Caco-2 (cell line): Measurements from ENCODE around the gene ABL1. TPM values are rescaled to one million over a fixed set of nuclear protein-coding genes. Genes with fewer than 3 reads are reported as not detected.

ENCODE experiments used
- BruUV-seq: library from RNA; stranded (reverse); fragments of 400-500 nt; replicated peaks from 2 replicates; lab custom pipeline; 2021; lab: Mats Ljungman, UMichigan
- CTCF ChIA-PET: fragments of 300-600 bp; sonication (Branson Sonifier 250); formaldehyde crosslinking; loops from one replicate; lab custom pipeline; 2022; ENCODE audit warnings: antibody characterized with exemption; lab: Charles Lee
- POLR2A ChIA-PET: fragments of 300-600 bp; sonication (Branson Sonifier 250); formaldehyde crosslinking; loops from one replicate; lab custom pipeline; 2022; ENCODE audit warnings: antibody characterized with exemption; lab: Charles Lee
- DNase-seq, 2 experiments: peaks; one replicate each; pipeline versions ENCODE4 v3.0.0 to v3.0.0-alpha.2; 2020 to 2022
- H3K27me3 ChIP-seq: replicated peaks from 2 replicates; pipeline ENCODE4 v1.6.0; 2011; ENCODE audit warnings: low read length; ENCODE audit not compliant: control insufficient read depth, insufficient read depth
- H3K36me3 ChIP-seq: 2 replicates; pipeline ENCODE4 v1.5.1; 2011; ENCODE audit warnings: low read length; ENCODE audit not compliant: control insufficient read depth, insufficient read depth
- H3K4me1 ChIP-seq: fragments of 250-450 bp; sonication (Bioruptor Pico); 2 replicates; pipeline ENCODE4 v1.5.1; 2020; ENCODE audit warnings: mild to moderate bottlenecking
- H3K4me3 ChIP-seq: 2 replicates; pipeline ENCODE4 v1.5.1; 2011; ENCODE audit warnings: low read depth, mild to moderate bottlenecking, control low read depth, low read length
- H3K9me3 ChIP-seq: fragments of 250-450 bp; sonication (Bioruptor Pico); 2 replicates; pipeline ENCODE4 v1.5.1; 2020; ENCODE audit warnings: mild to moderate bottlenecking, moderate library complexity
- H3K27ac Mint-ChIP-seq: one replicate; pipeline ENCODE4 v1.8.0; 2022; ENCODE audit warnings: mixed read lengths; ENCODE audit not compliant: unreplicated experiment
- H3K27me3 Mint-ChIP-seq: one replicate; pipeline ENCODE4 v1.8.0; 2022; ENCODE audit warnings: mixed read lengths; ENCODE audit not compliant: insufficient read depth, unreplicated experiment
- H3K36me3 Mint-ChIP-seq: one replicate; pipeline ENCODE4 v1.8.0; 2022; ENCODE audit warnings: mild to moderate bottlenecking, mixed read lengths; ENCODE audit not compliant: insufficient read depth, unreplicated experiment
- H3K4me1 Mint-ChIP-seq: one replicate; pipeline ENCODE4 v1.8.0; 2022; ENCODE audit warnings: low read depth, mixed read lengths; ENCODE audit not compliant: unreplicated experiment
- H3K4me3 Mint-ChIP-seq: one replicate; pipeline ENCODE4 v1.8.0; 2022; ENCODE audit warnings: mild to moderate bottlenecking, moderate library complexity, mixed read lengths; ENCODE audit not compliant: unreplicated experiment
- H3K9me3 Mint-ChIP-seq: one replicate; pipeline ENCODE4 v1.8.0; 2022; ENCODE audit warnings: mixed read lengths; ENCODE audit not compliant: unreplicated experiment
- intact Hi-C: fragments of 100-400 bp; cut with micrococcal nuclease; formaldehyde crosslinking; loops from one replicate; pipeline ENCODE4 v1.10.0; 2022; ENCODE audit not compliant: unreplicated experiment
- total RNA-seq: library from RNA; stranded (reverse); gene quantifications from 2 replicates; pipeline ENCODE4 v1.2.3, GENCODE V29; 2022
- TF ChIP-seq, protein P1 (sequence below), 2 experiments: fragments of 200-600 bp in 1 of 2; IDR thresholded peaks; 1 replicate in 1 of 2; 2 replicates in 1 of 2; pipeline versions ENCODE4 v1.5.1 to v1.8.0; 2011 to 2022; ENCODE audit warnings: antibody characterized with exemption in 1 of 2, control low read depth in 1 of 2, inconsistent platforms in 1 of 2, low read depth in 1 of 2, low read length in 1 of 2, mild to moderate bottlenecking in 1 of 2, moderate library complexity in 1 of 2; ENCODE audit not compliant: insufficient read depth in 1 of 2, severe bottlenecking in 1 of 2, unreplicated experiment in 1 of 2

The ABL1 gene
- total RNA-seq, 1 experiment from 2014 or later = 55.2 TPM

DNA sequence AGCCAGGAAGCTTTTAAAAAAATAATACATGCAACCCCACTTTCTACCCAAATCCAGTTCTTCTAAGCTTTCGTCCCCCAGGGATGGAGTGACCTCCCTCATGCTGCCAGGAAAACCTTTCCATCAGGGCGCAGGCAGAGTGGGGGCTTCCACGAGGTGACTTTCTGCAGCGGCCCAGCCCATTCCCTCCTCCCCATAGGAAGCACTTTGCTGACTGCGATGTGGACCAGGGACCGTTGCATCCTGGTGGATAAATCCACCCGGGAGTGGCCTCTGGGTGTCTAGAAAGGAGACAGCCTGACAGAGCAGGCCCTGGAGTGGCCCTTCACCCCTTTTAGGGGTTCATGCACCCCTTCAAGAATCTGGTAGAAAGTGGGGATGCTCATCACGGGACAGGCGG, 60.0 kb downstream of the ABL1 start:
- ChIA-PET POLR2A (no interaction called here), CTCF (interaction anchor here (0.9 to 1.2 kb wide), 2 partner anchors 38 to 46 kb away, joined by 3 read pairs; no protein-coding TSS in a partner anchor)
- Histone ChIP-seq H3K9me3 (no peaks in the 10 kb centered on the region), H3K4me3 (no peak overlapping the region), H3K4me1 (no peaks in the 10 kb centered on the region), H3K36me3 (peaks cover 1% of the 10 kb centered on the region; the same call in 1 of the 2 replicates), H3K27me3 (no peaks in the 10 kb centered on the region)
- H3K4me3 Mint-ChIP-seq = no peak overlapping the region
- TF ChIP-seq, protein P1, sequence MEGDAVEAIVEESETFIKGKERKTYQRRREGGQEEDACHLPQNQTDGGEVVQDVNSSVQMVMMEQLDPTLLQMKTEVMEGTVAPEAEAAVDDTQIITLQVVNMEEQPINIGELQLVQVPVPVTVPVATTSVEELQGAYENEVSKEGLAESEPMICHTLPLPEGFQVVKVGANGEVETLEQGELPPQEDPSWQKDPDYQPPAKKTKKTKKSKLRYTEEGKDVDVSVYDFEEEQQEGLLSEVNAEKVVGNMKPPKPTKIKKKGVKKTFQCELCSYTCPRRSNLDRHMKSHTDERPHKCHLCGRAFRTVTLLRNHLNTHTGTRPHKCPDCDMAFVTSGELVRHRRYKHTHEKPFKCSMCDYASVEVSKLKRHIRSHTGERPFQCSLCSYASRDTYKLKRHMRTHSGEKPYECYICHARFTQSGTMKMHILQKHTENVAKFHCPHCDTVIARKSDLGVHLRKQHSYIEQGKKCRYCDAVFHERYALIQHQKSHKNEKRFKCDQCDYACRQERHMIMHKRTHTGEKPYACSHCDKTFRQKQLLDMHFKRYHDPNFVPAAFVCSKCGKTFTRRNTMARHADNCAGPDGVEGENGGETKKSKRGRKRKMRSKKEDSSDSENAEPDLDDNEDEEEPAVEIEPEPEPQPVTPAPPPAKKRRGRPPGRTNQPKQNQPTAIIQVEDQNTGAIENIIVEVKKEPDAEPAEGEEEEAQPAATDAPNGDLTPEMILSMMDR (IDR thresholded peaks at IDR 0.05; ENCODE audit: insufficient read depth in 1 of 2, low read depth in 1 of 2, low read length in 1 of 2, severe bottlenecking in 1 of 2, unreplicated experiment in 1 of 2) = no peak
- intact Hi-C loops = no loop called here
- no peaks in the 10 kb centered on the region for H3K9me3 Mint-ChIP-seq
- no peak overlapping the region for H3K27ac Mint-ChIP-seq
- H3K4me1 Mint-ChIP-seq = no peaks in the 10 kb centered on the region
- no peak for DNase-seq
- H3K36me3 Mint-ChIP-seq = peaks cover 30% of the 10 kb centered on the region
- BruUV-seq = no TSS peak
- H3K27me3 Mint-ChIP-seq = peaks cover 5% of the 10 kb centered on the region

DNA sequence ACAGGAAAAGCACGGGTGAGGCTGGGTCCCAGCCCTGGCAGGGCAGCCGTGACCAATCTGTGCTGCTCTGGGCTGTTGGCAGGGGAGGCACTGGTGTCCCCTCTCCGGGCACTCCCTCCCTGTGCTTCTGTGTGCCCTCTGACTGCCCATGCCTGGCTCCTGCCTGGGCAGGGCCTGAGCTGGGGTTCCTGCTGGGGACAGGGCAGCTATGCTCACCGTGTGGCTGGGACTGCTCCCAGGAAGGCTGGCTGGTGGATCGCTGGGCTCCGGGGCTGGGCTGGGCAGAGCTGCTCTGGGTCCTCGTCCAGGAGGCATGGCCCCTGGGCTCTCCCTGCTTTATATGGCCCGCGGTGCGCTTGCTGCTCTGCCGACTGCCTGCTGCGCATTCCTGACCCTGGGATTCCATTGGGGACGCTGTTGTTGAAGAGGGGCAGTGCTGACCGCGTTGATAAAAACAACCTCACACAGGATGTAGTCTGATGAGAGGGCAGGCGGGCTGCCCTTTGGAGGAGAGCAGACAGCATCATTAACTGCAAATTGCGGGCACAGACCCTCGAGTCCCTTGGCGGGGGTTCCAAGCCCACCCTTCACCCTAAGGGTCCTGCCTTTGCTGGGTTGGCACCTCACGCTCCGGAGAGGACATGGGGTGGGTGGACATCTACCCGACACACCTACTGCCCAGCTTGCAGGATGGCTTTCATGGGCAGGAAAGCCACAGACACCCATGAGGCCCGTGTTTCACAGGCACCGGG, 60.6 kb downstream of the ABL1 start:
- Histone ChIP-seq H3K4me1 (no peaks in the 10 kb centered on the region), H3K9me3 (no peaks in the 10 kb centered on the region), H3K36me3 (no peaks in the 10 kb centered on the region), H3K27me3 (no peaks in the 10 kb centered on the region), H3K4me3 (no peak overlapping the region)
- TF ChIP-seq, protein P1 (IDR thresholded peaks at IDR 0.05; ENCODE audit: insufficient read depth in 1 of 2, low read depth in 1 of 2, low read length in 1 of 2, severe bottlenecking in 1 of 2, unreplicated experiment in 1 of 2) = no peak
- peaks cover 27% of the 10 kb centered on the region for H3K36me3 Mint-ChIP-seq
- H3K9me3 Mint-ChIP-seq = no peaks in the 10 kb centered on the region
- POLR2A ChIA-PET = no interaction called here
- DNase-seq = no peak
- H3K27me3 Mint-ChIP-seq = peaks cover 5% of the 10 kb centered on the region
- CTCF ChIA-PET = interaction anchor here (1.2 kb wide), 1 partner anchor 37 kb away, joined by 3 read pairs; no protein-coding TSS in a partner anchor
- intact Hi-C loops = no loop called here
- H3K4me1 Mint-ChIP-seq = no peaks in the 10 kb centered on the region
- no peak overlapping the region for H3K27ac Mint-ChIP-seq
- no peak overlapping the region for H3K4me3 Mint-ChIP-seq
- no TSS peak for BruUV-seq

DNA sequence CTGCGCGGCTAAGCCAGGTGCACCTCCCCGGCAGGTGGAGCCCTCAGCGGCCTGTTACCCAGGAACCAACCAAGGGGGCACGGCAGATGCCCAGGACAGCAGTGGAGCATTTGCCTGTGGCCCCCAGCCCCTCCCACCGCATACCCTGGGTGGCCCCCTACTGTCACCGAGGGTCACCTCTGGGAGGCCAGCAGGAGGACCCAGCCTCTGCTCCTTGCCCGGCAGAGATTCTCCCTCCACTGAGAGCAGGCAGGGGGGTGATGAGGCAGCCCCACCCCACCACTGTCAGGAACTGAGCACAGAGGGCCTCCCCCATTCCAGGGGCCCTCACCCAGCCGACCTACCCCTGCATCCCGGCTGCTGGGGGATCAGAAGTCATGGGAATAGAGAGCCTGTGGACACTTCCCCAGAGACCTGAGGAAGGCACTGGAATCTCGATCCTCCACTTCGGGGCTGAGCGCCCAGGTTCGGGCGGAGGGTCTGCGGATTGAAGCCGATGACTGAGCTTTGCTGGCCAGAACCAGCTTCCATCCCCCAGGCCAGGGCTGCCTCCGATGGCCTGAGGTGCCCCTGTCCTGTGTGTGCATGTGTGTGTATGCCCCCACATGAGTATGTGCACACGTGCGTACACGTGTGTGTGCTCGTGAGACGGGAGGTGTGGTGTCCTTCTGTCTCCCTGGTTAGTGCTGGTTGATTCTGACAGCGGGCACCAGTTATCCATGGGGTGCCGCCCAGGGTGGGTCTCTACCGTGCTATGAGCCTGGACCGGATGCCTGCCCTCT, 61.4 kb downstream of the ABL1 start, which contains the start of gene QRFP:
TSS of gene QRFP (minus strand) at position 580 of the 782 bp plus-strand sequence. CDS start 2,974 bp downstream, outside the sequence.
- Mint-ChIP-seq H3K9me3 (no peaks in the 10 kb centered on the region), H3K27ac (no peak within 1 kb of the TSS), H3K36me3 (peaks cover 27% of the 10 kb centered on the region), H3K4me3 (no peak within 1 kb of the TSS), H3K4me1 (no peaks in the 10 kb centered on the region), H3K27me3 (peaks cover 5% of the 10 kb centered on the region)
- no peaks in the 10 kb centered on the region for H3K9me3 ChIP-seq
- no peak within 1 kb of the TSS for H3K4me3 ChIP-seq
- ChIA-PET CTCF (no interaction called here), POLR2A (no interaction called here)
- TF ChIP-seq, protein P1 (IDR thresholded peaks at IDR 0.05; ENCODE audit: insufficient read depth in 1 of 2, low read depth in 1 of 2, low read length in 1 of 2, severe bottlenecking in 1 of 2, unreplicated experiment in 1 of 2) = no peak
- intact Hi-C loops = no loop called here
- H3K4me1 ChIP-seq = no peaks in the 10 kb centered on the region
- no TSS peak for BruUV-seq
- DNase-seq = no peak
- no peaks in the 10 kb centered on the region for H3K36me3 ChIP-seq
- H3K27me3 ChIP-seq = no peaks in the 10 kb centered on the region
